ENCODE data around the gene EMID1.
A peak's percentile ranks its signal among the peaks of the same experiment; 100 is the strongest.

The EMID1 gene

DNA sequence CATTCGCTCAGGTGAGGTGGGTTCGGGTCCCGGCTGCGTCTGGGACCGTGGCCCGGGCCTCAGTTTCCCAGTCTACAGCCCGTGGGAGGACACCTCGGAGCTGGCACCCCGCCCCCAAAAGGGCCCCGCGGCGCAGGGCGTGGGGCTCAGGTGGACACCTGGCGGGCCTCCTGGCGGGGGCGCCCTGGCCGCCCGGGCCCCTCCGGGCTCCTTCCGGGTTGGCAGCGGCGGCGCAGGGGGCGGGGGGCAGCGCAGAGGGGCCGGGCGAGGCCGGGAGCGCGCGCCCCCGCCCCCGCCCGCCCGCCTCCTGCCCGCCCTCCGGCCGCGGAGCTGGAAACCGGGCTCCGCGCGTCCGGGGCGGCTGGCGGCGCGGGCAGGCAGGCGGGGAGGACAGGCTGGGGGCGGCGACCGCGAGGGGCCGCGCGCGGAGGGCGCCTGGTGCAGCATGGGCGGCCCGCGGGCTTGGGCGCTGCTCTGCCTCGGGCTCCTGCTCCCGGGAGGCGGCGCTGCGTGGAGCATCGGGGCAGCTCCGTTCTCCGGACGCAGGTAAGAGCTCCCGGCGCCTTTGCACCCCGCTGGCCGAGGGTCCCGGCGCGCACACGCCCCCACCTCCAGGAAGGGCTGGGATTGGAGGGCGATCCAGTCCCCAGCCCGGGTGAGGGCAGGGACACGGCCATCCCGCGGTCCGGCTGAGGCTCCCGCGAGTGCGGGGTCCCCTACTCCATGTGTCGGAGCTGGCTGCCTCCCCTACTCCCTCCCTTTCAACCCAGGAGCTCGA is at the start of gene EMID1 (continued):
- TF ChIP-seq, protein P1, sequence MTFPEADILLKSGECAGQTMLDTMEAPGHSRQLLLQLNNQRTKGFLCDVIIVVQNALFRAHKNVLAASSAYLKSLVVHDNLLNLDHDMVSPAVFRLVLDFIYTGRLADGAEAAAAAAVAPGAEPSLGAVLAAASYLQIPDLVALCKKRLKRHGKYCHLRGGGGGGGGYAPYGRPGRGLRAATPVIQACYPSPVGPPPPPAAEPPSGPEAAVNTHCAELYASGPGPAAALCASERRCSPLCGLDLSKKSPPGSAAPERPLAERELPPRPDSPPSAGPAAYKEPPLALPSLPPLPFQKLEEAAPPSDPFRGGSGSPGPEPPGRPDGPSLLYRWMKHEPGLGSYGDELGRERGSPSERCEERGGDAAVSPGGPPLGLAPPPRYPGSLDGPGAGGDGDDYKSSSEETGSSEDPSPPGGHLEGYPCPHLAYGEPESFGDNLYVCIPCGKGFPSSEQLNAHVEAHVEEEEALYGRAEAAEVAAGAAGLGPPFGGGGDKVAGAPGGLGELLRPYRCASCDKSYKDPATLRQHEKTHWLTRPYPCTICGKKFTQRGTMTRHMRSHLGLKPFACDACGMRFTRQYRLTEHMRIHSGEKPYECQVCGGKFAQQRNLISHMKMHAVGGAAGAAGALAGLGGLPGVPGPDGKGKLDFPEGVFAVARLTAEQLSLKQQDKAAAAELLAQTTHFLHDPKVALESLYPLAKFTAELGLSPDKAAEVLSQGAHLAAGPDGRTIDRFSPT (tag by site-specific recombination; IDR thresholded peaks at IDR 0.05): no peak
- TF ChIP-seq, protein P2, sequence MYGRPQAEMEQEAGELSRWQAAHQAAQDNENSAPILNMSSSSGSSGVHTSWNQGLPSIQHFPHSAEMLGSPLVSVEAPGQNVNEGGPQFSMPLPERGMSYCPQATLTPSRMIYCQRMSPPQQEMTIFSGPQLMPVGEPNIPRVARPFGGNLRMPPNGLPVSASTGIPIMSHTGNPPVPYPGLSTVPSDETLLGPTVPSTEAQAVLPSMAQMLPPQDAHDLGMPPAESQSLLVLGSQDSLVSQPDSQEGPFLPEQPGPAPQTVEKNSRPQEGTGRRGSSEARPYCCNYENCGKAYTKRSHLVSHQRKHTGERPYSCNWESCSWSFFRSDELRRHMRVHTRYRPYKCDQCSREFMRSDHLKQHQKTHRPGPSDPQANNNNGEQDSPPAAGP (tag by site-specific recombination; IDR thresholded peaks at IDR 0.05): no peak
- TF ChIP-seq OSR2 (tag by site-specific recombination; IDR thresholded peaks at IDR 0.05) (no peak; the same call in 1 of the 2 replicates), GLIS2 (tag by site-specific recombination; IDR thresholded peaks at IDR 0.05) (peak; percentile 54), ZNF629 (tag by site-specific recombination; IDR thresholded peaks at IDR 0.05) (no peak), ZNF19 (tag by site-specific recombination; IDR thresholded peaks at IDR 0.05; ENCODE audit: low read depth) (no peak), SP3 (tag by site-specific recombination; IDR thresholded peaks at IDR 0.05) (no peak), ZNF311 (tag by site-specific recombination; IDR thresholded peaks at IDR 0.05; ENCODE audit: borderline replicate concordance) (no peak), ZBTB20 (tag by site-specific recombination; IDR thresholded peaks at IDR 0.05) (peak; percentile 50; the same call in 1 of the 2 replicates), ZFP3 (tag by site-specific recombination; IDR thresholded peaks at IDR 0.05; ENCODE audit: low read depth) (no peak), BCL11A (tag by site-specific recombination; IDR thresholded peaks at IDR 0.05; ENCODE audit: low read depth) (no peak), ZNF600 (tag by site-specific recombination; IDR thresholded peaks at IDR 0.05) (peak; percentile 68), ZNF302 (tag by site-specific recombination; IDR thresholded peaks at IDR 0.05; ENCODE audit: low read depth) (no peak), ZNF433 (tag by site-specific recombination; IDR thresholded peaks at IDR 0.05; ENCODE audit: low read depth) (no peak), ZNF239 (tag by site-specific recombination; IDR thresholded peaks at IDR 0.05) (no peak), EGR2 (tag by site-specific recombination; IDR thresholded peaks at IDR 0.05; ENCODE audit: low read depth) (no peak), YY2 (tag by site-specific recombination; IDR thresholded peaks at IDR 0.05) (no peak), FEZF1 (tag by site-specific recombination; IDR thresholded peaks at IDR 0.05) (no peak), ZNF473 (tag by site-specific recombination; IDR thresholded peaks at IDR 0.05) (no peak), ZNF169 (tag by site-specific recombination; IDR thresholded peaks at IDR 0.05) (no peak)
- TF ChIP-seq, protein P3, sequence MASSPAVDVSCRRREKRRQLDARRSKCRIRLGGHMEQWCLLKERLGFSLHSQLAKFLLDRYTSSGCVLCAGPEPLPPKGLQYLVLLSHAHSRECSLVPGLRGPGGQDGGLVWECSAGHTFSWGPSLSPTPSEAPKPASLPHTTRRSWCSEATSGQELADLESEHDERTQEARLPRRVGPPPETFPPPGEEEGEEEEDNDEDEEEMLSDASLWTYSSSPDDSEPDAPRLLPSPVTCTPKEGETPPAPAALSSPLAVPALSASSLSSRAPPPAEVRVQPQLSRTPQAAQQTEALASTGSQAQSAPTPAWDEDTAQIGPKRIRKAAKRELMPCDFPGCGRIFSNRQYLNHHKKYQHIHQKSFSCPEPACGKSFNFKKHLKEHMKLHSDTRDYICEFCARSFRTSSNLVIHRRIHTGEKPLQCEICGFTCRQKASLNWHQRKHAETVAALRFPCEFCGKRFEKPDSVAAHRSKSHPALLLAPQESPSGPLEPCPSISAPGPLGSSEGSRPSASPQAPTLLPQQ (tag by site-specific recombination; IDR thresholded peaks at IDR 0.05): no peak
- TF ChIP-seq, protein P4, sequence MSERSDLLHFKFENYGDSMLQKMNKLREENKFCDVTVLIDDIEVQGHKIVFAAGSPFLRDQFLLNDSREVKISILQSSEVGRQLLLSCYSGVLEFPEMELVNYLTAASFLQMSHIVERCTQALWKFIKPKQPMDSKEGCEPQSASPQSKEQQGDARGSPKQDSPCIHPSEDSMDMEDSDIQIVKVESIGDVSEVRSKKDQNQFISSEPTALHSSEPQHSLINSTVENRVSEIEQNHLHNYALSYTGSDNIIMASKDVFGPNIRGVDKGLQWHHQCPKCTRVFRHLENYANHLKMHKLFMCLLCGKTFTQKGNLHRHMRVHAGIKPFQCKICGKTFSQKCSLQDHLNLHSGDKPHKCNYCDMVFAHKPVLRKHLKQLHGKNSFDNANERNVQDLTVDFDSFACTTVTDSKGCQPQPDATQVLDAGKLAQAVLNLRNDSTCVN (tag by site-specific recombination; optimal IDR thresholded peaks at IDR 0.05): peak; percentile 63
- TF ChIP-seq, protein P5, sequence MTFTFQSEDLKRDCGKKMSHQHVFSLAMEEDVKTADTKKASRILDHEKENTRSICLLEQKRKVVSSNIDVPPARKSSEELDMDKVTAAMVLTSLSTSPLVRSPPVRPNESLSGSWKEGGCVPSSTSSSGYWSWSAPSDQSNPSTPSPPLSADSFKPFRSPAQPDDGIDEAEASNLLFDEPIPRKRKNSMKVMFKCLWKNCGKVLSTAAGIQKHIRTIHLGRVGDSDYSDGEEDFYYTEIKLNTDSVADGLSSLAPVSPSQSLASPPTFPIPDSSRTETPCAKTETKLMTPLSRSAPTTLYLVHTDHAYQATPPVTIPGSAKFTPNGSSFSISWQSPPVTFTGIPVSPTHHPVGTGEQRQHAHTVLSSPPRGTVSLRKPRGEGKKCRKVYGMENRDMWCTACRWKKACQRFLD (tag by site-specific recombination; IDR thresholded peaks at IDR 0.05): no peak
- TF ChIP-seq, protein P6, sequence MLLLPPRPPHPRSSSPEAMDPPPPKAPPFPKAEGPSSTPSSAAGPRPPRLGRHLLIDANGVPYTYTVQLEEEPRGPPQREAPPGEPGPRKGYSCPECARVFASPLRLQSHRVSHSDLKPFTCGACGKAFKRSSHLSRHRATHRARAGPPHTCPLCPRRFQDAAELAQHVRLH (tag by site-specific recombination; IDR thresholded peaks at IDR 0.05): no peak
- TF ChIP-seq, protein P7, sequence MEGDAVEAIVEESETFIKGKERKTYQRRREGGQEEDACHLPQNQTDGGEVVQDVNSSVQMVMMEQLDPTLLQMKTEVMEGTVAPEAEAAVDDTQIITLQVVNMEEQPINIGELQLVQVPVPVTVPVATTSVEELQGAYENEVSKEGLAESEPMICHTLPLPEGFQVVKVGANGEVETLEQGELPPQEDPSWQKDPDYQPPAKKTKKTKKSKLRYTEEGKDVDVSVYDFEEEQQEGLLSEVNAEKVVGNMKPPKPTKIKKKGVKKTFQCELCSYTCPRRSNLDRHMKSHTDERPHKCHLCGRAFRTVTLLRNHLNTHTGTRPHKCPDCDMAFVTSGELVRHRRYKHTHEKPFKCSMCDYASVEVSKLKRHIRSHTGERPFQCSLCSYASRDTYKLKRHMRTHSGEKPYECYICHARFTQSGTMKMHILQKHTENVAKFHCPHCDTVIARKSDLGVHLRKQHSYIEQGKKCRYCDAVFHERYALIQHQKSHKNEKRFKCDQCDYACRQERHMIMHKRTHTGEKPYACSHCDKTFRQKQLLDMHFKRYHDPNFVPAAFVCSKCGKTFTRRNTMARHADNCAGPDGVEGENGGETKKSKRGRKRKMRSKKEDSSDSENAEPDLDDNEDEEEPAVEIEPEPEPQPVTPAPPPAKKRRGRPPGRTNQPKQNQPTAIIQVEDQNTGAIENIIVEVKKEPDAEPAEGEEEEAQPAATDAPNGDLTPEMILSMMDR (tag by site-specific recombination; IDR thresholded peaks at IDR 0.05): peak; percentile 73
- TF ChIP-seq, protein P8, sequence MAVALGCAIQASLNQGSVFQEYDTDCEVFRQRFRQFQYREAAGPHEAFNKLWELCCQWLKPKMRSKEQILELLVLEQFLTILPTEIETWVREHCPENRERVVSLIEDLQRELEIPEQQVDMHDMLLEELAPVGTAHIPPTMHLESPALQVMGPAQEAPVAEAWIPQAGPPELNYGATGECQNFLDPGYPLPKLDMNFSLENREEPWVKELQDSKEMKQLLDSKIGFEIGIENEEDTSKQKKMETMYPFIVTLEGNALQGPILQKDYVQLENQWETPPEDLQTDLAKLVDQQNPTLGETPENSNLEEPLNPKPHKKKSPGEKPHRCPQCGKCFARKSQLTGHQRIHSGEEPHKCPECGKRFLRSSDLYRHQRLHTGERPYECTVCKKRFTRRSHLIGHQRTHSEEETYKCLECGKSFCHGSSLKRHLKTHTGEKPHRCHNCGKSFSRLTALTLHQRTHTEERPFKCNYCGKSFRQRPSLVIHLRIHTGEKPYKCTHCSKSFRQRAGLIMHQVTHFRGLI (tag by site-specific recombination; IDR thresholded peaks at IDR 0.05): no peak
